ENCODE results near the gene TEX53. TPM values are rescaled to one million over a fixed set of nuclear protein-coding genes. Genes with fewer than 3 reads are reported as not detected.

TEX53 gene
- total and polyA plus RNA-seq, 2 experiments from 2014 or later = 0.44 TPM; not detected in 1

- WGBS (ENCODE audit: low lambda C conversion rate, missing lambda C conversion rate) = 48% methylated on average over 2 of the region's 2 CpGs
- Histone ChIP-seq H3K27ac (peak overlapping the region; percentile 20), H3K27me3 (no peaks in the 10 kb centered on the region), H3K4me1 (ENCODE audit: insufficient read depth) (no peaks in the 10 kb centered on the region), H3K9me3 (ENCODE audit: low read depth) (no peaks in the 10 kb centered on the region), H3K9me2 (replicated peaks; ENCODE audit: insufficient read depth) (no peaks in the 10 kb centered on the region), H3K79me2 (no peaks in the 10 kb centered on the region), H2AFZ (no peak overlapping the region), H3K4me3 (no peak overlapping the region), H3K36me3 (replicated peaks; ENCODE audit: insufficient read depth, low read depth) (no peaks in the 10 kb centered on the region), H3K4me2 (no peak overlapping the region), H4K20me1 (ENCODE audit: insufficient read depth, poor library complexity, severe bottlenecking) (no peaks in the 10 kb centered on the region)
- DNase-seq (ENCODE audit: low spot score) = no peak
- no peak for TF ChIP-seq EZH2 (IDR thresholded peaks at IDR 0.05; ENCODE audit: borderline replicate concordance)
- TF ChIP-seq EZH2phosphoT487 (IDR thresholded peaks at IDR 0.05; ENCODE audit: low read depth, severe bottlenecking, unreplicated experiment) = no peak
- TF ChIP-seq CTCF (IDR thresholded peaks at IDR 0.05; ENCODE audit: poor library complexity) = no peak
Measured at GRCh38 chr9:114693248-114693855, 35.7 kb upstream of the TEX53 start.

GRCh38 chr9:114691956-114692295 lies 34.3 kb upstream of the TEX53 start:
- Histone ChIP-seq H3K4me3 (no peak overlapping the region), H2AFZ (no peak overlapping the region), H3K27ac (no peak overlapping the region), H3K36me3 (replicated peaks; ENCODE audit: insufficient read depth, low read depth) (no peaks in the 10 kb centered on the region), H3K27me3 (no peaks in the 10 kb centered on the region), H3K4me2 (no peak overlapping the region), H3K79me2 (no peaks in the 10 kb centered on the region), H4K20me1 (ENCODE audit: insufficient read depth, poor library complexity, severe bottlenecking) (no peaks in the 10 kb centered on the region), H3K4me1 (ENCODE audit: insufficient read depth) (no peaks in the 10 kb centered on the region), H3K9me3 (ENCODE audit: low read depth) (no peaks in the 10 kb centered on the region), H3K9me2 (replicated peaks; ENCODE audit: insufficient read depth) (no peaks in the 10 kb centered on the region)
- DNase-seq (ENCODE audit: low spot score) = no peak
- no peak for TF ChIP-seq EZH2phosphoT487 (IDR thresholded peaks at IDR 0.05; ENCODE audit: low read depth, severe bottlenecking, unreplicated experiment)
- no peak for TF ChIP-seq CTCF (IDR thresholded peaks at IDR 0.05; ENCODE audit: poor library complexity)
- TF ChIP-seq EZH2 (IDR thresholded peaks at IDR 0.05; ENCODE audit: borderline replicate concordance) = no peak

GRCh38 chr9:114691046-114691955 lies 33.7 kb upstream of the TEX53 start:
- H2AFZ ChIP-seq = no peak overlapping the region
- TF ChIP-seq EZH2phosphoT487 (IDR thresholded peaks at IDR 0.05; ENCODE audit: low read depth, severe bottlenecking, unreplicated experiment) (no peak), EZH2 (IDR thresholded peaks at IDR 0.05; ENCODE audit: borderline replicate concordance) (no peak), CTCF (IDR thresholded peaks at IDR 0.05; ENCODE audit: poor library complexity) (no peak)

More at GRCh38 chr9:114691046-114691955, 33.7 kb upstream of the TEX53 start:
- H3K27ac ChIP-seq = no peak overlapping the region
- no peaks in the 10 kb centered on the region for H3K36me3 ChIP-seq (replicated peaks; ENCODE audit: insufficient read depth, low read depth)
- no peaks in the 10 kb centered on the region for H3K27me3 ChIP-seq
- H3K79me2 ChIP-seq = no peaks in the 10 kb centered on the region
- H3K9me2 ChIP-seq (replicated peaks; ENCODE audit: insufficient read depth) = no peaks in the 10 kb centered on the region
- no peak for DNase-seq (ENCODE audit: low spot score)
- no peak overlapping the region for H3K4me3 ChIP-seq
- no peaks in the 10 kb centered on the region for H3K9me3 ChIP-seq (ENCODE audit: low read depth)
- H3K4me2 ChIP-seq = no peak overlapping the region
- WGBS (ENCODE audit: low lambda C conversion rate, missing lambda C conversion rate) = 89% methylated on average over 11 of the region's 11 CpGs
- H4K20me1 ChIP-seq (ENCODE audit: insufficient read depth, poor library complexity, severe bottlenecking) = no peaks in the 10 kb centered on the region
- no peaks in the 10 kb centered on the region for H3K4me1 ChIP-seq (ENCODE audit: insufficient read depth)
